ENCODE data around the gene TMEM30A.
A peak's percentile ranks its signal among the peaks of the same experiment; 100 is the strongest.

The TMEM30A gene

GRCh38 chr6:75284632-75285282 is at the start of gene TMEM30A:
TSS of gene TMEM30A (minus strand) at chr6:75284792. CDS start at chr6:75284638, 154 bp downstream.
- DNase-seq: peak; percentile 99

- no peak for DNase-seq
These were observed 49.1 kb upstream of the TMEM30A start for GRCh38 chr6:75333676-75334200.

GRCh38 chr6:75331151-75331550 is 46.6 kb upstream of the TMEM30A start:
- no peak for DNase-seq

- no peak for DNase-seq
These were observed 45.1 kb upstream of the TMEM30A start for GRCh38 chr6:75329703-75330102.

- DNase-seq: no peak
These were observed 43.2 kb upstream of the TMEM30A start for GRCh38 chr6:75327807-75328206.

- DNase-seq: no peak
These were observed 42.1 kb upstream of the TMEM30A start for GRCh38 chr6:75326557-75327258.

GRCh38 chr6:75318900-75319299 is 34.3 kb upstream of the TMEM30A start:
- no peak for DNase-seq

- DNase-seq: peak; percentile 65
These were observed 33.1 kb upstream of the TMEM30A start for GRCh38 chr6:75317503-75318206.

GRCh38 chr6:75315978-75316377 is 31.4 kb upstream of the TMEM30A start:
- no peak for DNase-seq

GRCh38 chr6:75308250-75308988 is 23.8 kb upstream of the TMEM30A start:
- DNase-seq: peak; percentile 69

GRCh38 chr6:75307364-75308004 is 22.9 kb upstream of the TMEM30A start:
- DNase-seq: no peak

GRCh38 chr6:75306064-75306463 is 21.5 kb upstream of the TMEM30A start:
- no peak for DNase-seq

- no peak for DNase-seq
These were observed 21.0 kb upstream of the TMEM30A start for GRCh38 chr6:75305573-75305972.

GRCh38 chr6:75302280-75302679 is 17.7 kb upstream of the TMEM30A start:
- DNase-seq: no peak

- no peak for DNase-seq
These were observed 16.9 kb upstream of the TMEM30A start for GRCh38 chr6:75301537-75301936.

- no peak for DNase-seq
These were observed 16.5 kb upstream of the TMEM30A start for GRCh38 chr6:75301088-75301487.

GRCh38 chr6:75300531-75300855 is 15.9 kb upstream of the TMEM30A start:
- no peak for DNase-seq

- DNase-seq: no peak
These were observed 15.4 kb upstream of the TMEM30A start for GRCh38 chr6:75299801-75300530.

GRCh38 chr6:75296811-75297779 is 12.5 kb upstream of the TMEM30A start:
- DNase-seq: no peak

GRCh38 chr6:75292555-75292954 is 8.0 kb upstream of the TMEM30A start:
- no peak for DNase-seq

- DNase-seq: no peak
These were observed 7.2 kb upstream of the TMEM30A start for GRCh38 chr6:75291744-75292143.
